ENCODE measurements around the gene CASP10.
A peak's percentile ranks its signal among the peaks of the same experiment; 100 is the strongest.
"Not testable (repeated sequence)": the region's sequence is repeated elsewhere in the genome, so short reads cannot be mapped to it uniquely, and the experiment has no call there.

CASP10 gene

DNA sequence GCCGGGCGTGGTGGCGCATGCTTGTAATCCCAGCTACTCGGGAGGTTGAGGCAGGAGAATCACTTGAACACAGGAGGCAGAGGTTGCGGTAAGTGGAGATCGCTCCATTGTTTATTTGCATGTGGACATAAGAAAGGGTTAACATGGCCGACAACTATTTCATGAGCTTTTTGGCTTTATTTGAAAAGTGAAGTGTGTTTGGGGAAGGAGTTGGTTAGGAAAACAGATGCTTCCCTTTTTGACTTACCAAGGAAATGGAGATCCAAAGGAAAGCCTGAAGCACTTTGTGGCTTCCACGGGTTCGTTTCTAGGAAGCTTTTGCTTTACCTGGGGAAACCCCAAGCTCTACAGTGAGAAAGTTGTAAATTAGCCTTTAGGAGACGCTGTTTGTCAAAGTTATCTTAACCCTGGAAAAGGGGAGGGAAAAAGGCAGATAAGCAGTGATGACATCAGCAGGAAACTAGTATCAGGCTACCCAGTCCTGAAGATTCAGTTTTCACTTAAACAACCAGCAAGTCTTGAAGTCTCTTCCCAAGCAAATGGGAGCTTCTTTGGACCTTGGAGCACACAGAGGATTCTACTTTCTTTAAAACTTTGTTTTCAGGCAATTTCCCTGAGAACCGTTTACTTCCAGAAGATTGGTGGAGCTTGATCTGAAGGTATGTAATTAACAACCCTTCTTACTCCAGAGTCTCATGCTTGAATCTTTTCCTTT lies at the start of gene CASP10:
TSS of gene CASP10 (plus strand) at position 492 of the 715 bp plus-strand sequence. CDS start 2,637 bp downstream, outside the sequence.
- DNase-seq = no peak

GRCh38 chr2:201135386-201135785 lies 47.6 kb upstream of the CASP10 start:
- DNase-seq = no peak

- no peak for DNase-seq
Observed at GRCh38 chr2:201136889-201137321, 46.0 kb upstream of the CASP10 start.

GRCh38 chr2:201137505-201138400 lies 45.2 kb upstream of the CASP10 start:
- no peak for DNase-seq

DNA sequence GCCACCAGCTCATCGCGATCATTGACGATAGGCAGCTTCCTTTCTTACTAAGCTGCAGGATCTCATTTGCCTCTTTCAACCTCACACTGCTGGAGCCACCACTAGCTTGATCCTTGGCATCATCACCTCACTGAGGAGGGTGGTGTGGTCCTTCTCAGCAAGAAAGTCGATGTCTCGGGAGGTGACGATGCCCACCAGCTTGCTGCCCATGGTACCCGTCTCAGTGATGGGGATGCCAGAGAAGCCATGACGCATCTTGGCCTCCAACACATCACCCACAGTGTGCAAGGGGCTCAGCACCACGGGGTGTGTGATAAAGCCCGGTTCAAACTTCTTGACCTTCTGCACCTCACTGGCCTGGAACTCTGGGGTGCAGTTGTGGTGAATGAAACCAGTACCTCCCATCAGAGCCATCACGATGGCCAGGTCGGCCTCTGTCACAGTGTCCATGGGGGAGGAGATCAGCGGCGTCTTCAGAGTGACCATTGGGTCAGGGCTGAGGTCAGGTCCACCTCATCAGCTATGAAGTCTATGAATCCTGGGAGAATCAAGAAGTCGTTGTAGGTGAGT lies 44.5 kb upstream of the CASP10 start:
- DNase-seq = no peak

DNA sequence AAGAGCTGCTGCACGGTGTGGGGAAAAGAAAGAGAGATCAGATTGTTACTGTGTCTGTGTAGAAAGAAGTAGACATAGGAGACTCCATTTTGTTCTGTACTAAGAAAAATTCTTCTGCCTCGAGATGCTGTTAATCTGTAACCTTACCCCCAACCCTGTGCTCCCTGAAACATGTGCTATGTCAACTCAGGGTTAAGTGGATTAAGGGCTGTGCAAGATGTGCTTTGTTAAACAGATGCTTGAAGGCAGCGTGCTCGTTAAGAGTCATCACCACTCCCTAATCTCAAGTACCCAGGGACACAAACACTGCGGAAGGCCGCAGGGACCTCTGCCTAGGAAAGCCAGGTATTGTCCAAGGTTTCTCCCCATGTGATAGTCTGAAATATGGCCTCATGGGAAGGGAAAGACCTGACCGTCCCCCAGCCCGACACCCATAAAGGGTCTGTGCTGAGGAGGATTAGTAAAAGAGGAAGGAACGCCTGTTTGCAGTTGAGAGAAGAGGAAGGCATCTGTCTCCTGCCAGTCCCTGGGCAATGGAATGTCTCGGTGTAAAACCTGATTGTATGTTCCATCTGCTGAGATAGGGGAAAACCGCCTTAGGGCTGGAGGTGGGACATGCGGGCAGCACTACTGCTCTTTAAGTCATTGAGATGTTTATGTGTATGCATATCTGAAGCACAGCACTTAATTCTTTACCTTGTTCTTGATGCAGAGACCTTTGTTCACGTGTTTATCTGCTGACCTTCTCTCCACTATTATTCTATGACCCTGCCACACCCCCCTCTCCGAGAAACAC lies 43.8 kb upstream of the CASP10 start:
- DNase-seq = not testable (repeated sequence)

DNA sequence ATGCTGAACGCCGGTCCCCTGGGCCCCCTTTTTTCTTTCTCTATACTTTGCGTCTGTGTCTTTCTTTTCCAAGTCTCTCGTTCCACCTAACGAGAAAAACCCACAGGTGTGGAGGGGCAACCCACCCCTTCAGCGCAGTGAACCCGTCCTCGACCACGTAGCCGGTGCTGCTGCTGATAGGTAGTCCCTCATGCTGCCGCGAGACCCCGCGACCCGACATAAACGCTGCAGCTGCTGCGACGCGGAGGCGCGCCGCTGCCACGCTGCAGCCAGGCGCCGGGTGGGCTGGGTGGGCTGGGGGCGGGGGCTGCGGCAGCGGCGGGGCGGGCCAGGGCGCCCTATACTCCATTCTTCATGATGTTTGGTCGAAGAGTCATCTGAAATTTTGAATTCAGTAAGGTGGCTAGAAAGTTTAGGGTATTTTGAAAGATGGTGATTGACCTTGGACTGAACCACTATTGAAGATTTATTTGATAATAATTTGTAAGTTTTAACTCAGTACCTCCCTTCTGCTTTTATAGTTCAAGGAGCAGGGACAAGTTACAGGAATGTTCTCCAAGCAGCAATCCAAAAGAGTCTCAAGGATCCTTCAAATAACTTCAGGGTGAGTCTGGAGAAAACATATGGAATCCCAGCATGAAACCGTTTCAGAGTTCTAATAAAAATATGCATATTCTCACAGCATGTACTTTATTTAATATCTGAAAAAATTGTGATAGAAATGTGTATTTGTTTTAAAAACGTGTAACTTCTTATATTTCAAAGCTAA lies 42.9 kb upstream of the CASP10 start:
- no peak for DNase-seq

DNA sequence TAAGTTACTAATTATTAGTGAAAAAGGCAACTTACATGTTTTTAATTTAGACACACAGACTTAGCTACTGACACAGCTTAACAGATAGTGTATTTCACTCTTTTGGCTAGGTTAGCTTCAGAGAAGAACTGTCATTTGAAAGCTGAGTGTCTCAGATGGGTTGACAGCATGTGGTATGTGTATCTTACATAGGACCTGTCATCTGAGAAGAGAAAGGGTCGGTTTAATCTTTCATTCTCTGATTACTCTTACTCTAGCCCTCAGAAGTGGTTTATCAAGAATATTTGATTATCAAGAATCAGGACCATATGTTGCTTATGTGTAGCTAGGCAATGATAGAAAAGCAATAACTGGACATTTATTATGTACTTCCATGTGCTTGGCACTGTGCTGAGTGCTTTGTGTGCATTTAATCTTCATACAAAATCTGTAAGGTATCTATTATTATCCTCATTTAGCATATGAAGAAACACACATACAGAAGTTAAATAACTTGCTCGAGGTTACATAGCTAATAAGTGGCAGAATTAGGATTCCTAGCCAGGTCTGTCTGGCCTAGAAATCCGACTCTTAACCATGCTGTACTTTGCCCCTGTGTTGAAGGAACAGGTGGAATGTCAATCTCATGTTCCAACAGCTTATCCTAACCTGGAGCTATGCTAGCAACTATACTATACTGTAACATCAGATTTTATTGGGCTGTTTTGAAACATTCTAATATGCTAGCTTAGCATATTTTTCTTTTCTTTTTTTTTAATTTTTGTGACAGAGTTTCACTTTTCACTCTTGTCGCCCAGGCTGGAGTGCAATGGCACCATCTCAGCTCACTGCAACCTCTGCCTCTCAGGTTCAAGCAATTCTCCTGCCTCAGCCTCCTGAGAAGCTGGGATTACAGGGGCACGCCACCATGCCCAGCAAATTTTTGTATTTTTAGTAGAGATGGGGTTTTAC lies 38.6 kb upstream of the CASP10 start:
- DNase-seq = no peak

GRCh38 chr2:201148434-201148990 lies 34.4 kb upstream of the CASP10 start:
- peak; percentile 30 for DNase-seq

- no peak for DNase-seq
Observed at GRCh38 chr2:201149064-201149820, 33.7 kb upstream of the CASP10 start.

- DNase-seq = not testable (repeated sequence)
Observed at GRCh38 chr2:201149821-201150165, 33.1 kb upstream of the CASP10 start.

DNA sequence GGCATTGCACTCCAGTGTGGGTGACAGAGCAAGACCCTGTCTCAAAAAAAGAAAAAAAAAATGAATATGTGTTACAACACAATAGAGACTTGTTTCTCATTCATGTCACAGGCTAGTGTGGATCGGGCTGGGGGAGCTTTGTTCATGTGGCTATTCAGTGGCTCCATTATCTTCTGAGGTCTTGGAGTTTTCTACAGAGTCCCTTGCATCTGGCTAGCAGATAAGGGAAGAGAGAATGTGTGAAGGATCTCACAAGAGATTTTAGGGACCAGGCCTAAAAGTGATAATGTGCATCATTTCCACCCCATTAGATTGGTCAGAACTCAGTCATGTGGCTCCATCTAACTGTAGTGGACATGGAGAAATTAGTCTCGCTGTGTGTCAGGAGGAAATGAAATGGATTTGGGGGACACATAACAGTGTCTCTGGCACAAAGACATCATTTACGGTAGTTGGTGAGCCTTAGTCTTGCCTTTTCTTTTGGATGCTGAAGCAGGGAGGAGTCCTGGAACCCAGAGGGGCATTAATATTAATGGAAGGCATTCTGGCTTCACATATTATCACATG lies 32.4 kb upstream of the CASP10 start:
- DNase-seq = no peak

- DNase-seq = no peak
Observed at GRCh38 chr2:201151127-201151981, 31.6 kb upstream of the CASP10 start.

- DNase-seq = no peak
Observed at GRCh38 chr2:201152517-201152916, 30.4 kb upstream of the CASP10 start.

DNA sequence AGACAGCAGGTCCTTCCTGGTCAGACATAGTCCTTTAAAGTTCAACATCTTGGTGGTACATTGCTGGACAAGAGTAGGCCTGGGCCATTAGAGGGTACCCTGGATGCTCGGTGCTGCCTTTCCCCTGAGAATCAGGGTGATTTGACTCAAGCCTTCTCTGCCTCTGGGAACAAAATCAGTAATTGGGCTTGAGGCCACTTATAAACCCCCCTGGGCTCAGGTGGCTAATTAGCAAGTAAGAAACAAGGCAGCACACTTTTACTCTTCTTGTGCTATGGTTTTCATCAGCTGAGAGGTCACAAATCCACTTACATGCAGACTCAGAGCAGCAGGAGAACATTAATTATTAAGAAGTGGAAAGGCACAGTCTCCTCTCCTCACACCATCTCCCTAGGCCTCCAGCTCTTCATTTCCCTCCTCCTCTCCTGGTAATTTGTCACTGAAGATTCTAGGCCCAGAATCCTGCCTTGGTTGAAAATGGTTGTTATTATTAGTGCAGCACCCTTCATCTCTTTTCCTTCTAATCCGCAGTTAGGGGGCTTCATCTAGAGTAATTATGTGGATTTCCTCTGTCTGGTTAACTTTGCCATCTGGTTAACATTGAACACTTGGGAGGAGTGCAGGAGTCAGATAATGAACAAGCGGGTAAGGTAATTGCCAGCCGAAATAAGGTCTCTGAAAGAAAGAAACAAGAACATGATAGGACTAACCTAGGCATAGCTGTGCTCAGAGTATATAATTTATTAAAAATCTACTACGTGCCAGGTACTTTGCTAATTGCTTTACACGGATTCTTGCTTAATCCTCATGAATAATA lies 29.7 kb upstream of the CASP10 start:
- no peak for DNase-seq

DNA sequence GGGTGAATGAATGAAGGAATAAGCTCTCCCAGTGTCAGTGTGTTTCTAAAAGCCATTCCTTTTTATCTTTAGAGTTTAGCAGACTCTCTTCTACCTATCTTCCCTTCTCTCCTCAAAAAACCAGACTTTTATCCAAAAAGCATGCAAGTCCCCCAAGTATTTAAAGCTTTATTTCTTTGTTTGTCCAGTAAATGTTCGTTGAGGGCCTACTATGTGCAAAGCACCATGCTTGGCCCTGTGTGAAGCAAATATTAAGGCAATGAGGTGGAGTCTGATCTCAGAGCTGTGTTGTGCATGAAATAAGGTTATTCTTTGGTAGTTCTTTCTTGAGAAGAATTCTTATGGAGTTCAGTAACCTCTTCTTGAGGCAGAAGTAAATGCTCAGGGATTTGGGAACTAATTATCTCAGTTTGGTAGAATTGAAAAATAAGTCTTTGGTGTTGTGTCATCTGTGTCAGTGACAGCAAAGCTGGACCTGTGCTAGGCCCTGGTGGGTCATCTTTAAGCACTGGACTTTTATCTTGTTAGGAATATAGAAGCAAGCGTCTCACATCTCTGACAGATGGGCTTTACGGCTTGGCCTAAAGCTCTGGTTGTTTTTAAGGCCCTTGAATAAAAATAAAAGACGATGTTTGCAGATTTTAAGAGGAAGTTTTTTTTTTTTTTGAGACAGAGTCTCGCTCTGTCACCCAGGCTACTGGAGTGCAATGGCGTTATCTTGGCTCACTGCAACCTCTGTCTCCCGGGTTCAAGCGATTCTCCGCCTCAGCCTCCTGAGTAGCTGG lies 28.1 kb upstream of the CASP10 start:
- DNase-seq = no peak

GRCh38 chr2:201156036-201156435 lies 26.9 kb upstream of the CASP10 start:
- no peak for DNase-seq

Measured in NCI-H1694 (cell line).